Right lobe of liver (tissue), 6 donors: Measurements from ENCODE around the gene ARHGAP8. TPM values are rescaled to one million over a fixed set of nuclear protein-coding genes. Genes with fewer than 3 reads are reported as not detected.

Experiments used
- ATAC-seq, 4 donors: fragments of 200-7000 bp; cut with Tn5 transposase; one replicate each; pipeline ENCODE4 v1.9.1; 2020; ENCODE audit warnings: mild to moderate bottlenecking in 4 of 4, moderate library complexity in 4 of 4
- DNase-seq, 3 donors: peaks; one replicate each; pipeline ENCODE4 v3.0.0-alpha.2; 2020
- H3K27ac ChIP-seq, 3 donors: fragments of 200-600 bp; one replicate each; pipeline ENCODE4 v1.8.0; 2022
- H3K27me3 ChIP-seq, 2 donors: fragments of 200-600 bp; one replicate each; pipeline ENCODE4 v1.8.0; 2022
- H3K36me3 ChIP-seq, 4 donors: fragments of 200-600 bp; sonication (generic) in 1 of 4; one replicate each; pipeline versions ENCODE4 v1.5.1 to v1.8.0; 2017 to 2022; ENCODE audit warnings: control low read depth in 1 of 4
- H3K4me1 ChIP-seq, 4 donors: fragments of 200-600 bp; sonication (generic) in 1 of 4; one replicate each; pipeline versions ENCODE4 v1.5.1 to v1.8.0; 2017 to 2022; ENCODE audit warnings: control low read depth in 1 of 4
- H3K4me3 ChIP-seq, 3 donors: fragments of 200-600 bp; one replicate each; pipeline ENCODE4 v1.8.0; 2022
- H3K9me3 ChIP-seq, 4 donors: fragments of 200-600 bp; sonication (generic) in 1 of 4; one replicate each; pipeline versions ENCODE4 v1.5.1 to v1.8.0; 2017 to 2022; ENCODE audit warnings: control low read depth in 1 of 4
- POLR2A ChIP-seq: fragments of 450-650 bp; IDR thresholded peaks from one replicate; pipeline ENCODE4 v1.6.1; 2017; ENCODE audit warnings: antibody characterized with exemption, mild to moderate bottlenecking
- WGBS: methylation state at CpG from one replicate; pipeline ENCODE4 v1.1.6; 2018; ENCODE audit warnings: low coverage, low lambda C conversion rate; ENCODE audit not compliant: insufficient coverage; ENCODE audit errors: missing lambda C conversion rate; 5-methylcytosine and 5-hydroxymethylcytosine counted together
- intact Hi-C, 2 donors: fragments of 100-400 bp; cut with DNase I; formaldehyde crosslinking; loops; one replicate each; pipeline versions ENCODE4 v1.11.2 to v1.14.1; 2022
- total RNA-seq, 6 experiments: library from RNA; depleted of rRNA in 2 of 6; stranded (reverse); fragments of >200 nt in 2 of 6; fragmentation: NEBNext Ultra II Directional in 3 of 6; extraction: Animal tissue kit (Norgen Biotek cat#: 25700) in 3 of 6; gene quantifications; one replicate each; pipeline versions ENCODE4 v1.1.0 to v1.2.4, GENCODE V29; 2016 to 2023
- TF ChIP-seq, protein P1 (sequence below), 4 donors: fragments of 200-600 bp in 3 of 4; fragments of 450-650 bp in 1 of 4; IDR thresholded peaks; one replicate each; pipeline versions ENCODE4 v1.5.1 to v1.8.0; 2016 to 2022; ENCODE audit warnings: antibody characterized with exemption in 4 of 4, mild to moderate bottlenecking in 2 of 4
- donor health status: DM: no; HTN: yes; CAD: no.
- donor health status: DM: no; HTN: no; CAD: no.
- donor health status: DM: no; HTN: no; CAD: no.
- donor health status: DM: no; HTN: yes; CAD: no.
- donor health status: DM: no; HTN: yes; CAD: no.

The ARHGAP8 gene
- total RNA-seq, 6 experiments from 2014 or later: 0.49 to 1.0 (median 0.61) TPM; not detected in 1

DNA sequence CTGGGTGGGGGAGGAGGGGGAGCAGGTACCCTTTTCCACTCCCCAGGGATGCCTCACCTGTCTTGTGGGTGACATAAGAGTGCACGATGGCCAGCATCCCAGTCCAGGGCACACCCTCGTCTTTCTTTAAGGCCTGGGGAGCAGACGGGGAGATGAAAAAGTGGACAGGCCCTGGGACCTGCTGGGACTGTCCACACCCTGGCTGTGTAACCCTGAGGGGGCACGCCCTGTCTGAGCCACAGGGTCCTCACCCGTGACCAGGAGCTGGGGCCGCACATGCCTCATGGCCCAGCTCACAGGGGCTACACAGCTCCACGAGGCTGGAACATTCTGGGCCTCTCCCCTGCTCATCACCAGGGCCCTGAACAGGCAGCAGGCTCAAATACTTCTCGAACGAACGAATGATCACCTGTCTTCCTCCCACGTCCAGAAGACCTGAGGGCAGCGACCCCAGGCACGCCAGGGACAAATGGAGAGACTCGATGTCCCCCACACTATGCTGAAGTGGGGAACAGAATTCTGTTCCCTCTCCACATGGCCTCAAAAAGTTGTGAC, 133.5 kb downstream of the ARHGAP8 start:
- no peak overlapping the region for H3K27ac ChIP-seq
- DNase-seq (peak in 1 of 3 donors; percentile 34), ATAC-seq (no peak)
- intact Hi-C loops: no loop called here
- no peaks in the 10 kb centered on the region for H3K27me3 ChIP-seq
- TF ChIP-seq POLR2A: no peak
- TF ChIP-seq, protein P1, sequence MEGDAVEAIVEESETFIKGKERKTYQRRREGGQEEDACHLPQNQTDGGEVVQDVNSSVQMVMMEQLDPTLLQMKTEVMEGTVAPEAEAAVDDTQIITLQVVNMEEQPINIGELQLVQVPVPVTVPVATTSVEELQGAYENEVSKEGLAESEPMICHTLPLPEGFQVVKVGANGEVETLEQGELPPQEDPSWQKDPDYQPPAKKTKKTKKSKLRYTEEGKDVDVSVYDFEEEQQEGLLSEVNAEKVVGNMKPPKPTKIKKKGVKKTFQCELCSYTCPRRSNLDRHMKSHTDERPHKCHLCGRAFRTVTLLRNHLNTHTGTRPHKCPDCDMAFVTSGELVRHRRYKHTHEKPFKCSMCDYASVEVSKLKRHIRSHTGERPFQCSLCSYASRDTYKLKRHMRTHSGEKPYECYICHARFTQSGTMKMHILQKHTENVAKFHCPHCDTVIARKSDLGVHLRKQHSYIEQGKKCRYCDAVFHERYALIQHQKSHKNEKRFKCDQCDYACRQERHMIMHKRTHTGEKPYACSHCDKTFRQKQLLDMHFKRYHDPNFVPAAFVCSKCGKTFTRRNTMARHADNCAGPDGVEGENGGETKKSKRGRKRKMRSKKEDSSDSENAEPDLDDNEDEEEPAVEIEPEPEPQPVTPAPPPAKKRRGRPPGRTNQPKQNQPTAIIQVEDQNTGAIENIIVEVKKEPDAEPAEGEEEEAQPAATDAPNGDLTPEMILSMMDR (IDR thresholded peaks at IDR 0.05): no peak
- H3K36me3 ChIP-seq: no peaks in the 10 kb centered on the region
- no peaks in the 10 kb centered on the region for H3K9me3 ChIP-seq
- no peaks in the 10 kb centered on the region for H3K4me1 ChIP-seq
- H3K4me3 ChIP-seq: no peak overlapping the region
- WGBS: 52% methylated on average over 6 of the region's 14 CpGs

DNA sequence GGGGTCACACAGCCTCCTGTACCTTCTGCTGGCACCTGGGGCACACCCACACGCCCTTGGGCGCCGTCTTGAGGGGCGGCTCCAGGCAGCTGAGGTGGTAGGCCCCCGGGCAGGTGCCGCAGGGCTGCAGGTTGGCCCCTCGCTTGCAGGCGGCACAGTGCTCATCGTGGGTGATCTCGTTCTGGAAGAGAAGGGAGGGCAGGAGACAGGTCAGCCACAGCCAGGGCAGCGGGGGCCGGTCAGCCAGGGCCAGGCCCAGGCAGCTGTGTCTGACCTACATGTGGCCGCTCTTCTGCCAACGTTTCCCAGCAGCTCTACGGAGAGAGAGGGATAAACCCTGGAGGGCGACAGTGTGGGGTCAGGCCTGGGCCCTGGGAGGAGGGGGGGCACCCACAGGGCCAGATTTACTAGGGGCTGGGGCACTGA, 135.6 kb downstream of the ARHGAP8 start:
- no peak overlapping the region for H3K27ac ChIP-seq
- no peaks in the 10 kb centered on the region for H3K4me1 ChIP-seq
- intact Hi-C loops: no loop called here
- ATAC-seq (no peak), DNase-seq (peak in 2 of 3 donors; percentile 20 to 42)
- no peak for TF ChIP-seq POLR2A
- TF ChIP-seq, protein P1 (IDR thresholded peaks at IDR 0.05): no peak
- H3K27me3 ChIP-seq: no peaks in the 10 kb centered on the region
- no peaks in the 10 kb centered on the region for H3K9me3 ChIP-seq
- no peaks in the 10 kb centered on the region for H3K36me3 ChIP-seq
- H3K4me3 ChIP-seq: no peak overlapping the region
- WGBS: 78% methylated on average over 5 of the region's 16 CpGs

DNA sequence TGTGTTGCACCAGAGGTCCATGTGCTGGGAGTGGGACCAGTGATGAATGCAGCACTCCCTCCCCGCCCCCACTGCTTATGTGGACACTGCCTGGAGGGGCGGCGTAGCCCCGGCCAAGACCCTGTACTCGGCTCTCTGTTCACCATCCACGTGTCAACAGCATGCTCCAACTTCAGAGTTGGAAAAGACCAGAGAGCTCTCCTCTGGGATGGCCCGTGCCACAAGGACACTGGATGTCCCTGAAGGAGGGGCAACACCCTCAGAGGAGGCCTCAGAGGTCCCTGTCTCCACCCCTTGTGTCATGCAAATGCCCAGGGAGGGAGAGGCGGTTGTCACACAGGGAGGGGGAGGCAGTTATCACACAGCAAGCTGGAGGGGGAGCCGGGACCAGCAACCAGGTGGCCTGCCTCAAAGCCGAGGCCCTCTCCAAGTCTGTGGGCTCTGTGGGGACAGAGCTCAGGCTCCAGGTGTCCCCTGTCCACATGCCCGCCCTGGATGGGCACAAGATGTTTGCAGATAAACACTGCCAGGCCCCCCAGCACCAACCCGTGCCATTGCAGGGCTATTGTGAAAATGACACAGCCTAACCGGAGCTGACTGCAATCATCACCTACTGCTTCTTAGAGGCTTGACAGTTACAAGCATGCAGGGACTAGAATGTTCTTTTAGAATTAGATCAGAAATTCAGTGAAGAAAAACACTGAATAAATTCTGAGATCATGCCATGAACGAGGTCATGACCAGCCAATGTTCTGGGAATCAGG, 136.3 kb downstream of the ARHGAP8 start:
- intact Hi-C loops: no loop called here
- Histone ChIP-seq H3K27ac (no peak overlapping the region), H3K36me3 (no peaks in the 10 kb centered on the region), H3K4me3 (no peak overlapping the region), H3K4me1 (no peaks in the 10 kb centered on the region), H3K9me3 (no peaks in the 10 kb centered on the region), H3K27me3 (no peaks in the 10 kb centered on the region)
- DNase-seq (peak in 2 of 3 donors; percentile 32 to 40), ATAC-seq (no peak)
- no peak for TF ChIP-seq POLR2A
- TF ChIP-seq, protein P1 (IDR thresholded peaks at IDR 0.05): no peak
- WGBS: 55% methylated on average over 5 of the region's 14 CpGs

DNA sequence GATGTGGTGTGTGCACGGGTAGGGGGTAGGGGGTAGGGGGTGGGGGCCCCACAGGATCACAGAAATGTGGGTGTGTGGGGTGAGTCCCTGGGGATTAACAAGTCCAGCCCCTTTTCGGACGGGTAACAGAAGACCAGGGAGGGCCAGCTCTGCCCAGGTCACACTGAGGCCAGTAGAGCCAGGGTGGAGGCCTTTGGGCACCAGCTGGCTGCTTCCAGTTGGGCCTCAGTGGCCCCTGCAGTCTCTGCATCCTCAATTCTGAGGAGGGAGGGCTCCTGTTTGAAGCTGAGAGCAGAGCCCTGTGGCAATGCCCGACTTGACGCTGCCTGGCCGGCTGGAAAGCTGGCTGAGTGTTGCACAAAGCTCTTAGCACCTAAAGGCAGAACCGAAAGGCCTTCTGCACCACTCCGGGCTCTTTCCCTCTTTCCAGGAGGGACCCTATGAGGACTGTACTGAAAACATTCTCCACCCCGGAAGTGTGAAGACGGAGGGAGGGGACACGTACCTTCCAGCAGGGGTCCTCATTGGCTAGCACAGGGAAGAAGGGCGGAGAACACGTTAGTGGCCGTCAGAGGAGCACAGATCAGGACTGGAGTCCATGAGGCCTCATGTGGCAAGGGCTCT, 137.0 kb downstream of the ARHGAP8 start:
- Histone ChIP-seq H3K36me3 (no peaks in the 10 kb centered on the region), H3K27ac (no peak overlapping the region), H3K4me3 (no peak overlapping the region), H3K27me3 (no peaks in the 10 kb centered on the region), H3K9me3 (no peaks in the 10 kb centered on the region), H3K4me1 (no peaks in the 10 kb centered on the region)
- peak in 2 of 3 donors; percentile 16 to 31 for DNase-seq
- no peak for ATAC-seq
- no peak for TF ChIP-seq POLR2A
- 56% methylated on average over 5 of the region's 14 CpGs for WGBS
- intact Hi-C loops: no loop called here
